Lung (tissue), 12 donors: ENCODE results near the gene ATP6V1B1. TPM values are rescaled to one million over a fixed set of nuclear protein-coding genes. Genes with fewer than 3 reads are reported as not detected.

ENCODE experiments used
- ATAC-seq: fragments of 200-7000 bp; cut with Tn5 transposase; one replicate; pipeline ENCODE4 v1.9.1; 2020; ENCODE audit warnings: moderate number of reproducible peaks; ENCODE audit not compliant: insufficient read depth, low FRiP score
- DNase-seq, 3 donors: peaks; one replicate each; pipeline ENCODE4 v3.0.0-alpha.2; 2013 to 2017
- H3K27ac ChIP-seq, 2 donors: one replicate each; pipeline ENCODE4 v1.5.1; 2013; ENCODE audit warnings: mild to moderate bottlenecking in 2 of 2, moderate library complexity in 2 of 2, control low read depth in 1 of 2, inconsistent platforms in 1 of 2, low read depth in 1 of 2, low read length in 1 of 2
- H3K27me3 ChIP-seq, 3 donors: one replicate each; pipeline ENCODE4 v1.5.1; 2013; ENCODE audit warnings: low read length in 2 of 3; ENCODE audit not compliant: control insufficient read depth in 3 of 3, insufficient read depth in 3 of 3
- H3K36me3 ChIP-seq, 4 donors: one replicate each; pipeline ENCODE4 v1.5.1; 2013; ENCODE audit warnings: low read length in 4 of 4, mild to moderate bottlenecking in 1 of 4, moderate library complexity in 1 of 4; ENCODE audit not compliant: control insufficient read depth in 4 of 4, insufficient read depth in 4 of 4
- H3K4me1 ChIP-seq, 5 donors: one replicate each; pipeline ENCODE4 v1.5.1; 2013; ENCODE audit warnings: low read length in 5 of 5, mild to moderate bottlenecking in 2 of 5, moderate library complexity in 1 of 5; ENCODE audit not compliant: control insufficient read depth in 5 of 5, insufficient read depth in 5 of 5
- H3K4me3 ChIP-seq: one replicate; pipeline ENCODE4 v1.5.1; 2013; ENCODE audit warnings: mild to moderate bottlenecking, control low read depth, moderate library complexity
- H3K9ac ChIP-seq, 2 donors: one replicate each; pipeline ENCODE4 v1.5.1; 2013; ENCODE audit warnings: low read length in 2 of 2, control low read depth in 1 of 2; ENCODE audit not compliant: insufficient read depth in 1 of 2
- H3K9me3 ChIP-seq, 4 donors: one replicate each; pipeline ENCODE4 v1.5.1; 2013; ENCODE audit warnings: low read length in 3 of 4, mild to moderate bottlenecking in 1 of 4, moderate library complexity in 1 of 4; ENCODE audit not compliant: control insufficient read depth in 4 of 4, insufficient read depth in 3 of 4
- WGBS, 2 donors: extraction: QIAGEN DNeasy Blood & Tissue Kit; methylation state at CpG; one replicate each; pipeline ENCODE4 v1.1.7; 2013; 5-methylcytosine and 5-hydroxymethylcytosine counted together
- polyA plus RNA-seq, 2 donors: library from polyadenylated mRNA; stranded (reverse); fragments of 200-250 nt; gene quantifications; one replicate each; pipeline ENCODE4 v1.2.1, GENCODE V29; 2013
- total RNA-seq, 2 donors: library from RNA; depleted of rRNA in 1 of 2; stranded (reverse); fragments of >200 nt in 1 of 2; gene quantifications; one replicate each; pipeline ENCODE4 v1.2.1, GENCODE V29; 2014 to 2021
- TF ChIP-seq, protein P1 (sequence below): IDR thresholded peaks from 2 replicates; pipeline ENCODE4 v1.5.1; 2012; ENCODE audit warnings: mild to moderate bottlenecking; ENCODE audit errors: control extremely low read depth, extremely low read depth
- donor health status: control.
- donor health status: control.
- donor health status: Bipolar disorder and iron deficiency.
- donor health status: healthy.
- donor health status: DM: yes; HTN: yes; CAD: no.

Gene ATP6V1B1
- total and polyA plus RNA-seq, 4 donors: 0.33 to 5.9 (median 1.8) TPM

- no peak overlapping the region for H3K27ac ChIP-seq
- WGBS, 2 donors: 53 to 59% methylated on average over 5 of the region's 5 CpGs
- H3K9me3 ChIP-seq: no peaks in the 10 kb centered on the region
- H3K36me3 ChIP-seq: no peaks in the 10 kb centered on the region
- H3K9ac ChIP-seq: no peak overlapping the region
- no peak overlapping the region for H3K4me3 ChIP-seq
- H3K27me3 ChIP-seq: peaks cover 10 to 98% (median 95%) of the 10 kb centered on the region in 3 donors
- ATAC-seq: no peak
- TF ChIP-seq, protein P1, sequence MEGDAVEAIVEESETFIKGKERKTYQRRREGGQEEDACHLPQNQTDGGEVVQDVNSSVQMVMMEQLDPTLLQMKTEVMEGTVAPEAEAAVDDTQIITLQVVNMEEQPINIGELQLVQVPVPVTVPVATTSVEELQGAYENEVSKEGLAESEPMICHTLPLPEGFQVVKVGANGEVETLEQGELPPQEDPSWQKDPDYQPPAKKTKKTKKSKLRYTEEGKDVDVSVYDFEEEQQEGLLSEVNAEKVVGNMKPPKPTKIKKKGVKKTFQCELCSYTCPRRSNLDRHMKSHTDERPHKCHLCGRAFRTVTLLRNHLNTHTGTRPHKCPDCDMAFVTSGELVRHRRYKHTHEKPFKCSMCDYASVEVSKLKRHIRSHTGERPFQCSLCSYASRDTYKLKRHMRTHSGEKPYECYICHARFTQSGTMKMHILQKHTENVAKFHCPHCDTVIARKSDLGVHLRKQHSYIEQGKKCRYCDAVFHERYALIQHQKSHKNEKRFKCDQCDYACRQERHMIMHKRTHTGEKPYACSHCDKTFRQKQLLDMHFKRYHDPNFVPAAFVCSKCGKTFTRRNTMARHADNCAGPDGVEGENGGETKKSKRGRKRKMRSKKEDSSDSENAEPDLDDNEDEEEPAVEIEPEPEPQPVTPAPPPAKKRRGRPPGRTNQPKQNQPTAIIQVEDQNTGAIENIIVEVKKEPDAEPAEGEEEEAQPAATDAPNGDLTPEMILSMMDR: no peak
- no peak for DNase-seq
- H3K4me1 ChIP-seq: peaks cover 0 to 15% (median 7%) of the 10 kb centered on the region in 5 donors
Measured at GRCh38 chr2:70889716-70890037, 46.0 kb upstream of the ATP6V1B1 start.

DNA sequence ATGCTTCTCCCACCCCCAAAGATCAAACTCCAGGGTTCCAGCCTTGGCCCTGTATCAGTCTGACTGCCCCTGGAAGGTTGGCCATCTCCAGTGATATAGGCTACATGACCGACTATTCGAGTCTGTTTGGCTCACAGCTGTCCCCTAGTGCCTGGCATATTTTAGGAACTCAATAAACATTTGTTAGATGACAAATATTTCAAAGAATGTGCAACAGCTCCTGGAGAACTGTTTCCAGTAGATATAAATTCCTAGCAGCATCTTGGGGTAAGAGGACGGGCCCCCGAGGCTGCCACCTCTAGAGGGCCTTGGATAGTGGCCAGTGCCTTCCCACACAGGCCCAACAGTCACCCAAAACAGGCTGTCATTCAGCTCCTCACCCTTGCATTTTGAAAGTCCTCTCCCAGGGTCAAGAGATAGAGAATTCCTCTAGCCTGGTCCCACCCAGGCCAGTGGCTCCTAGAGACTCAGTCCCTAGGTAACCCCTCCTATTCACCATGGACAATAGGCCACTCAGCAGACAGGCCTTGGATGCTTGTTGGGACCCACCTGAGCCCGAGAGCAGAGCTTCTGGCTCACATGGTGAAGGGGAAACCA, 45.1 kb upstream of the ATP6V1B1 start:
- Histone ChIP-seq H3K36me3 (no peaks in the 10 kb centered on the region), H3K27me3 (peaks cover 10 to 98% (median 95%) of the 10 kb centered on the region in 3 donors), H3K27ac (no peak overlapping the region), H3K4me1 (peaks cover 0 to 15% (median 7%) of the 10 kb centered on the region in 5 donors), H3K9ac (no peak overlapping the region), H3K9me3 (no peaks in the 10 kb centered on the region), H3K4me3 (no peak overlapping the region)
- TF ChIP-seq, protein P1: no peak
- DNase-seq (no peak), ATAC-seq (no peak)
- 62 to 65% methylated on average over 5 of the region's 5 CpGs for WGBS, 2 donors

DNA sequence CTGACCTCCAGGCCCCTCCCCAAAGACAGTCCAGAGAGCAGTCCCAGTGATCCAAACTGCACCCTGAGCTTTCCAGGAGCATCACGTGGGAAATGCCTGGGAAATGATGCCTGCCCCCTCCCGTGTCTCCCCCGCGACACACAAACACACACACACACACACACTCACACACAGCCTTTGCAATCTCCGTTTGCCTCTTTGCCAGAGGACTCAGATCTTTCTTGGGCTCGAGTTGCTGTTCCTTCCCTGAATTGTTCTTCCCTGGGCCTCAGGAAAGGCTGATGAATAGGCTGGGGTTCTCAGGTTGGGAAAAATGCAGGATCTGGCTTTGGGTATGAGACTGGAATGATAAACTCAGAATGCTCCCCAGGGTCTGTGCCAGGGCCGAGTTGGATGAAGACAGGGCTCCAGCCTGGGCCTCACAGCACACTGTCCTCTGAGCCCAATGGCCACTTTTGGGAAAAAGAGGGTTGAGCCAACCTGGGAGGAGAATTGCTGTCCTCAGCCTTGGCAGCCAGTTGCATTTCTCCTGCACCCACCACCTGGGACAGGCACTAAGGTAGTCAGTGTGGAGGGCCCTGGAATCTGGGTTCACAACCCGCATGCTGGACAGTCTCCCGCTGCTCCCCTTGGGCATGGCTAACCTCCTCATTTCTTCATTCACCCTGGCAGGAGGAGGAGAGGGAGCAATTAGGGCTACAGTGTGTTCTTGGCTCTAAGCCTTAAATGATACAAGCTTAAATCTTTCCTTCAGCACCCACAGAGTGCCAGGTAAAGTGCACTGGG, 43.9 kb upstream of the ATP6V1B1 start:
- ATAC-seq (no peak), DNase-seq (no peak)
- Histone ChIP-seq H3K9me3 (no peaks in the 10 kb centered on the region), H3K4me3 (no peak overlapping the region), H3K4me1 (peaks cover 0 to 15% (median 7%) of the 10 kb centered on the region in 5 donors), H3K36me3 (no peaks in the 10 kb centered on the region), H3K27ac (no peak overlapping the region), H3K27me3 (peaks cover 6 to 98% (median 95%) of the 10 kb centered on the region in 3 donors), H3K9ac (no peak overlapping the region)
- WGBS, 2 donors: 39 to 48% methylated on average over 9 of the region's 9 CpGs
- TF ChIP-seq, protein P1: no peak
